Stomach smooth muscle (tissue), 2 donors: ENCODE measurements around the gene ZRANB2.

Source experiments
- H3K27ac ChIP-seq: one replicate; pipeline ENCODE4 v1.7.0; 2013; ENCODE audit warnings: mild to moderate bottlenecking, low read length, inconsistent platforms
- H3K27me3 ChIP-seq, 2 donors: one replicate each; pipeline ENCODE4 v1.7.0; 2013; ENCODE audit warnings: low read length in 2 of 2; ENCODE audit not compliant: insufficient read depth in 2 of 2, control insufficient read depth in 1 of 2
- H3K36me3 ChIP-seq, 2 donors: one replicate each; pipeline ENCODE4 v1.7.0; 2013; ENCODE audit warnings: low read length in 2 of 2; ENCODE audit not compliant: control insufficient read depth in 2 of 2, insufficient read depth in 2 of 2
- H3K4me1 ChIP-seq: one replicate; pipeline ENCODE4 v1.7.0; 2013; ENCODE audit warnings: low read length; ENCODE audit not compliant: control insufficient read depth, insufficient read depth
- H3K4me3 ChIP-seq, 2 donors: one replicate each; pipeline ENCODE4 v1.7.0; 2013; ENCODE audit warnings: low read length in 2 of 2
- H3K9ac ChIP-seq, 2 donors: one replicate each; pipeline ENCODE4 v1.7.0; 2013; ENCODE audit warnings: low read length in 2 of 2, mild to moderate bottlenecking in 1 of 2
- H3K9me3 ChIP-seq, 2 donors: one replicate each; pipeline ENCODE4 v1.7.0; 2013; ENCODE audit warnings: low read length in 2 of 2; ENCODE audit not compliant: control insufficient read depth in 2 of 2
- donor health status: healthy.
- donor health status: Pancreatic carcinoma.

Gene ZRANB2

DNA sequence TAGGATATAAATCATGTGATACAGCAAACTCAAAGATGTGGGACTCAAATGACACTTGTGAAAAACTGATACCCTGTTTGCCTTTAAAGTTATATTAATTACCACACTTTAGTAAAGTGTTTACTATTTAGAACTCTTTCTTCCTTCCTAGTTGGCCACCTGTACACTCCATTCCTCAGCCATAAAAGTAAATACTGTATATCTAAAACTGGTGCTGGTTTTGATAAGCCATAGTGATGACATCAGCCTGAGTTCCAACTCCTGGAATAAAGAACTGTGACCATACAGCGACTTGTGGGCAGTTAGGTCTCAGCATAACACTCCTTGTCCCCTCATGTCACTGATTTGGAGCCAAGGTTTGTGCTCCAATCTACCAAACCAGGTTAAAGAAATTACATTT, 36.0 kb downstream of the ZRANB2 start:
- Histone ChIP-seq H3K4me1 (peaks cover 12% of the 10 kb centered on the region), H3K36me3 (no peaks in the 10 kb centered on the region), H3K27me3 (peaks cover 3 to 21% of the 10 kb centered on the region in 2 donors), H3K4me3 (no peak overlapping the region), H3K27ac (no peak overlapping the region), H3K9ac (no peak overlapping the region), H3K9me3 (no peaks in the 10 kb centered on the region)

GRCh38 chr1:71043065-71043464, 37.8 kb downstream of the ZRANB2 start:
- Histone ChIP-seq H3K9ac (no peak overlapping the region), H3K4me1 (peaks cover 12% of the 10 kb centered on the region), H3K27ac (no peak overlapping the region), H3K4me3 (no peak overlapping the region), H3K27me3 (peaks cover 3 to 20% of the 10 kb centered on the region in 2 donors), H3K9me3 (no peaks in the 10 kb centered on the region), H3K36me3 (no peaks in the 10 kb centered on the region)

DNA sequence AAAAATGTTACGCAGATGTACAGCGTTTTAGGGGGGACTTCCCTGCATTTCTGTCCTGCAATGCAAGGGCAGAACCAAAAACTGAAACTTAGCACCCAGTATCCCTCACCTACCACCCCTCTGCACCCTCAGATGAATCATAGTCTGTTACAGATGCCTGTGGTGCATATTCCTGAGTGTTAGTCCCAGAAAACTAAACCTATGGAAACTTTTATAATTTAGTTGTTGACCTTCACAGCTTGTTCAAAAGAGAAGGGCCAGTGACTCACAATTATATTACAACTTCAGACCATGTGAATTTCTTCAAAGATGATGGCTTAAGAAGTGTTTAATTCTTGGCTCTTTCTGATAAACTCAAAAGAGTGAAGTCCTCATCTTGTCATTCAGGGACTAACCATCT, 39.0 kb downstream of the ZRANB2 start:
- Histone ChIP-seq H3K27ac (no peak overlapping the region), H3K9me3 (no peaks in the 10 kb centered on the region), H3K36me3 (no peaks in the 10 kb centered on the region), H3K27me3 (peaks cover 3 to 7% of the 10 kb centered on the region in 2 donors), H3K9ac (no peak overlapping the region), H3K4me3 (no peak overlapping the region), H3K4me1 (peaks cover 6% of the 10 kb centered on the region)

GRCh38 chr1:71039661-71040262, 41.1 kb downstream of the ZRANB2 start:
- Histone ChIP-seq H3K9ac (no peak overlapping the region), H3K4me1 (no peaks in the 10 kb centered on the region), H3K27me3 (no peaks in the 10 kb centered on the region), H3K9me3 (no peaks in the 10 kb centered on the region), H3K4me3 (no peak overlapping the region), H3K36me3 (no peaks in the 10 kb centered on the region), H3K27ac (no peak overlapping the region)

- H3K9me3 ChIP-seq = no peaks in the 10 kb centered on the region
- no peak overlapping the region for H3K9ac ChIP-seq
- H3K27me3 ChIP-seq = no peaks in the 10 kb centered on the region
- H3K4me1 ChIP-seq = no peaks in the 10 kb centered on the region
- no peaks in the 10 kb centered on the region for H3K36me3 ChIP-seq
- no peak overlapping the region for H3K4me3 ChIP-seq
- no peak overlapping the region for H3K27ac ChIP-seq
Observed at GRCh38 chr1:71038942-71039341, 41.9 kb downstream of the ZRANB2 start.

DNA sequence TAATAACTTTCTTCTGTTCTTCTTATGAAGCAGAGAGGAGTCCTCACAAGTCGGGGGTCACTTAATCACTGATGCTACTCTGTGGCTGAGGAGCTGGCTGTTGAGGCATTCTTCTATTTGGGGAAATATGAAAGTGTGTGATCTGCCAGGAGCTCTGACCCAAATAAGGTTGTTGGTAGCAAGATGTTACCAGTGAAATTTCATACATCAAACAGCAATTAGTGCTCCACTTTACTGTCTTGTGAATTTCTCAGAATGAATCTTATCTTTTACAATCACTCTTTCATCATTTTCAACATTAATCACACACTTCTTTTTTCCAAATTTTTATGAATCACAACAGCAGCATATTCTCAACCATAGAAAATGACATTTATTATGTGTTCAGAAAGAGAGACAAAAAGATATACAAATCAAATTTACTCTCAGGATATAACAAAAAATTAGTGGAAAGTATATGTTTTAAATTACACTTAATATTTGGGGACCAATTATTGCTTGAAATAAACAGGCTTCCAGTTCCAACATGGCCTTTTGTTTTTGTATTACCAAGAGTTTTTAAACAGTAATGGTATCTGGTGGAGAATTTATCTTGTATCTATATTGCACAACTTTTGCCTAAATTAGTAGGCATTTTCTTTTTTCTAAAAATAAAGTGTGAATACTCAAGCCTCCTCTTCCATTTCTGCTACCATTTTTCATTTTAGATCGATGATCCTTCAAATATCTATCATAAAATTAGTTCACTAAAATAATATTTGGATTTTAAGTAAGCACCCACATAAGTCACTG, 42.8 kb downstream of the ZRANB2 start:
- Histone ChIP-seq H3K4me1 (no peaks in the 10 kb centered on the region), H3K4me3 (no peak overlapping the region), H3K9ac (no peak overlapping the region), H3K27me3 (no peaks in the 10 kb centered on the region), H3K36me3 (no peaks in the 10 kb centered on the region), H3K27ac (no peak overlapping the region), H3K9me3 (no peaks in the 10 kb centered on the region)

- no peak overlapping the region for H3K27ac ChIP-seq
- no peaks in the 10 kb centered on the region for H3K4me1 ChIP-seq
- H3K9me3 ChIP-seq = no peaks in the 10 kb centered on the region
- H3K27me3 ChIP-seq = no peaks in the 10 kb centered on the region
- no peak overlapping the region for H3K4me3 ChIP-seq
- no peaks in the 10 kb centered on the region for H3K36me3 ChIP-seq
- H3K9ac ChIP-seq = no peak overlapping the region
Observed at GRCh38 chr1:71037066-71037465, 43.8 kb downstream of the ZRANB2 start.

DNA sequence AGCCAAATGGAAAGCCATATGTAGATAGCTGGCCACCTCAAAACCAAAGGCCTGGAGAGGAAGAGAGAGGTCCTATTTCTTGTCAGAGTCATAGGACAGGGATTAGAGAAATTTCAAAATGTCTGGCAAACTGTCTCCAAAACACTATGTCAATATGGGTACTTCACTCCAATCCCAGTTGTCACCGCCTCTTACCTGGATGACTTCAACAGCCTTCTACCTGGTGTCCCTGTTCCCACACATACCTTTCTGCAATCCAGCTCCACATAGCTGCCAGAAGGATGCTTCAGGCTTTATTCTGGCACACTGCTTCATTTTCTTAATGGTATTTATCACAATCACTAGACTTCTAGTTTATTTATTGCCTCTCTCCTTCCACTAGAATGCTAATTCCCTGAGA, 47.7 kb downstream of the ZRANB2 start:
- no peaks in the 10 kb centered on the region for H3K4me1 ChIP-seq
- H3K9ac ChIP-seq = no peak overlapping the region
- H3K27me3 ChIP-seq = no peaks in the 10 kb centered on the region
- H3K9me3 ChIP-seq = no peaks in the 10 kb centered on the region
- no peak overlapping the region for H3K4me3 ChIP-seq
- H3K27ac ChIP-seq = no peak overlapping the region
- H3K36me3 ChIP-seq = no peaks in the 10 kb centered on the region

GRCh38 chr1:71031426-71031825, 49.4 kb downstream of the ZRANB2 start:
- no peak overlapping the region for H3K9ac ChIP-seq
- H3K27ac ChIP-seq = no peak overlapping the region
- H3K9me3 ChIP-seq = no peaks in the 10 kb centered on the region
- no peaks in the 10 kb centered on the region for H3K4me1 ChIP-seq
- no peak overlapping the region for H3K4me3 ChIP-seq
- H3K36me3 ChIP-seq = no peaks in the 10 kb centered on the region
- H3K27me3 ChIP-seq = no peaks in the 10 kb centered on the region

- Histone ChIP-seq H3K4me1 (no peaks in the 10 kb centered on the region), H3K27ac (no peak overlapping the region), H3K9me3 (no peaks in the 10 kb centered on the region), H3K36me3 (no peaks in the 10 kb centered on the region), H3K27me3 (no peaks in the 10 kb centered on the region), H3K4me3 (no peak overlapping the region), H3K9ac (no peak overlapping the region)
Observed at GRCh38 chr1:71030026-71030425, 50.8 kb downstream of the ZRANB2 start.

DNA sequence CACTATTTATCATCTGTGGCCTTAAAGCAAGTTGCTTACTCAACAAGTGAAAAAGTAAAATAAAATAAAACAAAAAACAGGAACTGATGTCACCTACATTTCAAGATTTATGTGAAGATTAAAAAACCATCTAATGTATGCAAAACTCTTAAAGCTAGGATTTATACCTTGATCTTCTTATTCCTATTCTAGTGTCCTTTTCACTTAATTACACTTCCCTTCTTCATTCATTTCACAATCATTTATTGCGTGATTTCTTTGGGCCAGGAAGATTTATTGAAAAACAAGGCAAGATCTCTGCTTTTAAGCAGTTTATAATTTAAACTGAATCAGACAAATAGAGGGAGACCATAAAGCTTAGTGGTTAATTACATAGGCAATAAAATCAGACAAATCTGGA, 51.9 kb downstream of the ZRANB2 start:
- no peaks in the 10 kb centered on the region for H3K27me3 ChIP-seq
- no peaks in the 10 kb centered on the region for H3K36me3 ChIP-seq
- H3K4me1 ChIP-seq = no peaks in the 10 kb centered on the region
- H3K27ac ChIP-seq = no peak overlapping the region
- H3K9me3 ChIP-seq = no peaks in the 10 kb centered on the region
- H3K4me3 ChIP-seq = no peak overlapping the region
- H3K9ac ChIP-seq = no peak overlapping the region
